ENCODE measurements around the gene NDUFC2. TPM values are rescaled to one million over a fixed set of nuclear protein-coding genes. Genes with fewer than 3 reads are reported as not detected.

The NDUFC2 gene
- total and polyA plus RNA-seq, 2 of the 13 experiments (the other 11 are each of a cell fraction or from before 2014, with no cell fraction given): 256 to 363 TPM

Other genes starting within 250 kb of the NDUFC2 start
- 29.6 and 37.3 TPM in 2 replicates for gene INTS4, start 85.2 kb downstream of the NDUFC2 start, total RNA-seq (2016; rRNA removed; fragmentation: Illumina TruSeq; extraction: Trizol)
- 44.8 and 59.2 TPM in 2 replicates for gene INTS4, start 85.2 kb downstream of the NDUFC2 start, polyA plus RNA-seq (2011; rRNA removed)
- 10.3 and 15.3 TPM in 2 replicates for gene KCTD14, start 56.6 kb downstream of the NDUFC2 start, total RNA-seq (2016; rRNA removed; fragmentation: Illumina TruSeq; extraction: Trizol)
- 12.6 and 15.6 TPM in 2 replicates for gene KCTD14, start 56.6 kb downstream of the NDUFC2 start, polyA plus RNA-seq (2011; rRNA removed)
- 0.13 TPM in 1 of 2 replicates, not detected in the other for gene THRSP, start 16.0 kb downstream of the NDUFC2 start, total RNA-seq (2016; rRNA removed; fragmentation: Illumina TruSeq; extraction: Trizol)
- 0.48 and 0.58 TPM in 2 replicates for gene THRSP, start 16.0 kb downstream of the NDUFC2 start, polyA plus RNA-seq (2011; rRNA removed)
- 50.0 and 88.0 TPM in 2 replicates for gene ALG8, start 59.8 kb upstream of the NDUFC2 start, total RNA-seq (2016; rRNA removed; fragmentation: Illumina TruSeq; extraction: Trizol)
- 53.5 and 75.8 TPM in 2 replicates for gene ALG8, start 59.8 kb upstream of the NDUFC2 start, polyA plus RNA-seq (2011; rRNA removed)
- gene KCTD21, start 108.8 kb upstream of the NDUFC2 start, total RNA-seq (2016; rRNA removed; fragmentation: Illumina TruSeq; extraction: Trizol): 3.1 and 3.9 TPM in 2 replicates
- gene KCTD21, start 108.8 kb upstream of the NDUFC2 start, polyA plus RNA-seq (2011; rRNA removed): 13.2 and 13.5 TPM in 2 replicates
- 1.8 and 4.6 TPM in 2 replicates for gene USP35, start 109.1 kb upstream of the NDUFC2 start, total RNA-seq (2016; rRNA removed; fragmentation: Illumina TruSeq; extraction: Trizol)
- gene USP35, start 109.1 kb upstream of the NDUFC2 start, polyA plus RNA-seq (2011; rRNA removed): 7.7 and 11.1 TPM in 2 replicates